DOHH2 (cell line): Measurements from ENCODE around the gene ZMIZ1.

Experiments used
- EZH2phosphoT487 ChIP-seq: fragments of 200-600 bp; sonication (generic); IDR thresholded peaks from 2 replicates; pipeline ENCODE4 v1.6.1; 2017; ENCODE audit warnings: borderline replicate concordance, mild to moderate bottlenecking, antibody characterized with exemption, low read length, moderate library complexity, mixed read lengths
- TF ChIP-seq, protein P1 (sequence below): fragments of 200-600 bp; sonication (generic); IDR thresholded peaks from one replicate; pipeline ENCODE4 v1.5.1; 2014; ENCODE audit warnings: antibody characterized with exemption, mild to moderate bottlenecking, low read depth, low read length; ENCODE audit not compliant: poor library complexity, severe bottlenecking

DNA sequence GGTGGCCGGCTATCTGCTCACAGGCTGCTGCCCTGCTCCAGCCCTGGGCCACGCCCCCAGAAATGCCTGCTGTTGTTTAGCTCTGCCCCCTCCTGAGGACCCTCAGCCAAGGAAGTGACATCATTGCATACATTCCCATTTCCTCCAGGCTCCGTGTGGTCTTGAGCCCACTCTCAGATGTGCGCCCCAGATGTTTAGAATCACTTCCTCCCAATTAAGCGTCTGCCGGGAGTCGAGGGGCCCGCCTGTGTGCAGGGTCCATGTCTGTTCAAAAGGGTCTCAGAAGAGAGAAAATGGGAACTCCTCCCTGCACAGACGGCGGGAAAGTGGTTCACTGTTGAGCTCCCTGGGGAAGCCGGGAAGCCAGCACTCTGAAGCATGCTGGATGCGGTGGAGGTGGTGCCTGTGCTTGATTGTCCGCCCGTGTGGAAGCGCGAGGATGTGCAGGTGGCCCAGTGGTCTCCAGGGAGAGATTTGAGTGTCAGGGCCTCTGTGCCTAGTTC, 161.6 kb downstream of the ZMIZ1 start:
- TF ChIP-seq, protein P1, sequence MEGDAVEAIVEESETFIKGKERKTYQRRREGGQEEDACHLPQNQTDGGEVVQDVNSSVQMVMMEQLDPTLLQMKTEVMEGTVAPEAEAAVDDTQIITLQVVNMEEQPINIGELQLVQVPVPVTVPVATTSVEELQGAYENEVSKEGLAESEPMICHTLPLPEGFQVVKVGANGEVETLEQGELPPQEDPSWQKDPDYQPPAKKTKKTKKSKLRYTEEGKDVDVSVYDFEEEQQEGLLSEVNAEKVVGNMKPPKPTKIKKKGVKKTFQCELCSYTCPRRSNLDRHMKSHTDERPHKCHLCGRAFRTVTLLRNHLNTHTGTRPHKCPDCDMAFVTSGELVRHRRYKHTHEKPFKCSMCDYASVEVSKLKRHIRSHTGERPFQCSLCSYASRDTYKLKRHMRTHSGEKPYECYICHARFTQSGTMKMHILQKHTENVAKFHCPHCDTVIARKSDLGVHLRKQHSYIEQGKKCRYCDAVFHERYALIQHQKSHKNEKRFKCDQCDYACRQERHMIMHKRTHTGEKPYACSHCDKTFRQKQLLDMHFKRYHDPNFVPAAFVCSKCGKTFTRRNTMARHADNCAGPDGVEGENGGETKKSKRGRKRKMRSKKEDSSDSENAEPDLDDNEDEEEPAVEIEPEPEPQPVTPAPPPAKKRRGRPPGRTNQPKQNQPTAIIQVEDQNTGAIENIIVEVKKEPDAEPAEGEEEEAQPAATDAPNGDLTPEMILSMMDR, result no peak
- TF ChIP-seq EZH2phosphoT487, result no peak
